ENCODE measurements around the gene GARIN5B. TPM values are rescaled to one million over a fixed set of nuclear protein-coding genes. Genes with fewer than 3 reads are reported as not detected.

GARIN5B gene
- polyA plus RNA-seq, 2 of the 4 experiments (the other 2 are of a cell fraction), result 0.05 TPM; not detected in 1

GRCh38 chr19:55316646-55317045, 46.4 kb downstream of the GARIN5B start:
- FAIRE-seq (no peak), DNase-seq (ENCODE audit: low read depth in 1 of 2, low spot score in 1 of 2) (no peak), ATAC-seq (no peak)
- CTCF ChIA-PET, result interaction anchor here (1.1 to 21.1 kb wide), 4 partner anchors 8 to 151 kb away, joined by 3 to 306 read pairs (median 4); partner anchors contain the start of gene TMEM150B
- no peak overlapping the region for H3K4me3 ChIP-seq
- no peaks in the 10 kb centered on the region for H3K4me1 ChIP-seq
- WGBS (ENCODE audit: missing lambda C conversion rate), result 75% methylated on average over 8 of the region's 8 CpGs
- POLR2A ChIA-PET, result no interaction called here
- no peak overlapping the region for H3K27ac ChIP-seq
- TF ChIP-seq FOSL2 (IDR thresholded peaks at IDR 0.05), result no peak
- TF ChIP-seq FOSL2 (CRISPR knock-in tag; IDR thresholded peaks at IDR 0.05), result no peak
- TF ChIP-seq RNF2 (IDR thresholded peaks at IDR 0.05; ENCODE audit: borderline replicate concordance, low read depth), result no peak
- TF ChIP-seq JUNB (IDR thresholded peaks at IDR 0.05), result no peak
- TF ChIP-seq NFE2L2 (conservative IDR thresholded peaks at IDR 0.05; ENCODE audit: low read length), result no peak
- no peak for TF ChIP-seq CBX2 (IDR thresholded peaks at IDR 0.05; ENCODE audit: borderline replicate concordance, low read depth)
- TF ChIP-seq SMC3 (IDR thresholded peaks at IDR 0.05), result no peak
- no peak for TF ChIP-seq JUN (IDR thresholded peaks at IDR 0.05)
- no peak for TF ChIP-seq EHMT2 (IDR thresholded peaks at IDR 0.05; ENCODE audit: low read depth)
- TF ChIP-seq ZFP36 (IDR thresholded peaks at IDR 0.05; ENCODE audit: borderline replicate concordance, partially characterized antibody), result no peak
- TF ChIP-seq, protein P1, sequence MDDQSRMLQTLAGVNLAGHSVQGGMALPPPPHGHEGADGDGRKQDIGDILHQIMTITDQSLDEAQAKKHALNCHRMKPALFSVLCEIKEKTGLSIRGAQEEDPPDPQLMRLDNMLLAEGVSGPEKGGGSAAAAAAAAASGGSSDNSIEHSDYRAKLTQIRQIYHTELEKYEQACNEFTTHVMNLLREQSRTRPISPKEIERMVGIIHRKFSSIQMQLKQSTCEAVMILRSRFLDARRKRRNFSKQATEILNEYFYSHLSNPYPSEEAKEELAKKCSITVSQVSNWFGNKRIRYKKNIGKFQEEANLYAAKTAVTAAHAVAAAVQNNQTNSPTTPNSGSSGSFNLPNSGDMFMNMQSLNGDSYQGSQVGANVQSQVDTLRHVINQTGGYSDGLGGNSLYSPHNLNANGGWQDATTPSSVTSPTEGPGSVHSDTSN (IDR thresholded peaks at IDR 0.05), result no peak
- TF ChIP-seq, protein P2, sequence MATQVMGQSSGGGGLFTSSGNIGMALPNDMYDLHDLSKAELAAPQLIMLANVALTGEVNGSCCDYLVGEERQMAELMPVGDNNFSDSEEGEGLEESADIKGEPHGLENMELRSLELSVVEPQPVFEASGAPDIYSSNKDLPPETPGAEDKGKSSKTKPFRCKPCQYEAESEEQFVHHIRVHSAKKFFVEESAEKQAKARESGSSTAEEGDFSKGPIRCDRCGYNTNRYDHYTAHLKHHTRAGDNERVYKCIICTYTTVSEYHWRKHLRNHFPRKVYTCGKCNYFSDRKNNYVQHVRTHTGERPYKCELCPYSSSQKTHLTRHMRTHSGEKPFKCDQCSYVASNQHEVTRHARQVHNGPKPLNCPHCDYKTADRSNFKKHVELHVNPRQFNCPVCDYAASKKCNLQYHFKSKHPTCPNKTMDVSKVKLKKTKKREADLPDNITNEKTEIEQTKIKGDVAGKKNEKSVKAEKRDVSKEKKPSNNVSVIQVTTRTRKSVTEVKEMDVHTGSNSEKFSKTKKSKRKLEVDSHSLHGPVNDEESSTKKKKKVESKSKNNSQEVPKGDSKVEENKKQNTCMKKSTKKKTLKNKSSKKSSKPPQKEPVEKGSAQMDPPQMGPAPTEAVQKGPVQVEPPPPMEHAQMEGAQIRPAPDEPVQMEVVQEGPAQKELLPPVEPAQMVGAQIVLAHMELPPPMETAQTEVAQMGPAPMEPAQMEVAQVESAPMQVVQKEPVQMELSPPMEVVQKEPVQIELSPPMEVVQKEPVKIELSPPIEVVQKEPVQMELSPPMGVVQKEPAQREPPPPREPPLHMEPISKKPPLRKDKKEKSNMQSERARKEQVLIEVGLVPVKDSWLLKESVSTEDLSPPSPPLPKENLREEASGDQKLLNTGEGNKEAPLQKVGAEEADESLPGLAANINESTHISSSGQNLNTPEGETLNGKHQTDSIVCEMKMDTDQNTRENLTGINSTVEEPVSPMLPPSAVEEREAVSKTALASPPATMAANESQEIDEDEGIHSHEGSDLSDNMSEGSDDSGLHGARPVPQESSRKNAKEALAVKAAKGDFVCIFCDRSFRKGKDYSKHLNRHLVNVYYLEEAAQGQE (IDR thresholded peaks at IDR 0.05), result no peak
- TF ChIP-seq TFCP2L1 (CRISPR knock-in tag; IDR thresholded peaks at IDR 0.05), result no peak
- TF ChIP-seq FOXS1 (CRISPR knock-in tag; IDR thresholded peaks at IDR 0.05), result no peak
- no peaks in the 10 kb centered on the region for H3K9me3 ChIP-seq
- H3K4me2 ChIP-seq, result no peak overlapping the region

DNA sequence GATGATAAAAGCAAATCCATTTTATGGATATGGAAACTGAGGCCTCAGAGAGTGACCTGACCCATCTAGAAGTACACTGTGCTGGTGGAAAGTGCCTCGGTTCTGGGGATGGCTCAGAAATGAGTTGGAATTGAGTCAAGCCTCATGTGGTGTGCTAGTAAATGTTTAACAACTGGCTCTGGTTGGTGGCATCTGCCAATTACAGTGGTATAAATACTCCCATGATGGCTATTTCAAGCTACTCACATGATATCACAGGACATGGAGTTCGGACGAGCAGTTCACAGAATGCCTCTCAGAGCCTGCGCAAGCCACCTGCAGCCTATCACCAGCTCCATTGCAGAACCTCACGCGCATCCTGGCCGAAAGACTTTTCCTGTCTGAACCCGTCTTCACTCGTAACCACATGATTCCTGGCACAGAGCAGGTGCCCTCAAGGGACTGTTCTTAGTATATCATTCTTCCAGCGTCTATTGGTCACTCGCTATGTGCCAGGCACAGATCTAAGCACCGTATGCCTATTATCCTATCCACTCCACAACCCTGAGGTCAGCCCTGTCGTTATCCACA, 47.0 kb downstream of the GARIN5B start:
- POLR2A ChIA-PET, result no interaction called here

More for the DNA sequence above, 47.0 kb downstream of the GARIN5B start:
- Histone ChIP-seq H3K9me3 (no peaks in the 10 kb centered on the region), H3K4me1 (no peaks in the 10 kb centered on the region), H3K4me3 (no peak overlapping the region), H3K4me2 (no peak overlapping the region), H3K27ac (no peak overlapping the region)
- DNase-seq (ENCODE audit: low read depth in 1 of 2, low spot score in 1 of 2) (no peak), FAIRE-seq (no peak), ATAC-seq (no peak)
- TF ChIP-seq CTCF (IDR thresholded peaks at IDR 0.05) (no peak), NPAS2 (CRISPR knock-in tag; IDR thresholded peaks at IDR 0.05; ENCODE audit: borderline replicate concordance) (no peak), PHF8 (IDR thresholded peaks at IDR 0.05; ENCODE audit: borderline replicate concordance, low read depth) (no peak), ZNF302 (CRISPR knock-in tag; IDR thresholded peaks at IDR 0.05) (no peak), BHLHE40 (IDR thresholded peaks at IDR 0.05; ENCODE audit: low read depth, low read length) (no peak), ZC3H11A (IDR thresholded peaks at IDR 0.05) (no peak), RARB (CRISPR knock-in tag; IDR thresholded peaks at IDR 0.05) (no peak), ZSCAN20 (CRISPR knock-in tag; IDR thresholded peaks at IDR 0.05) (no peak), TFCP2L1 (CRISPR knock-in tag; IDR thresholded peaks at IDR 0.05) (no peak), MAZ (IDR thresholded peaks at IDR 0.05; ENCODE audit: borderline replicate concordance, low read depth, low read length) (no peak), RNF2 (IDR thresholded peaks at IDR 0.05; ENCODE audit: borderline replicate concordance, low read depth) (no peak), GATA3 (IDR thresholded peaks at IDR 0.05; ENCODE audit: borderline replicate concordance) (no peak), KDM1A (IDR thresholded peaks at IDR 0.05; ENCODE audit: low read depth) (no peak), CHD4 (IDR thresholded peaks at IDR 0.05; ENCODE audit: borderline replicate concordance) (no peak), JUNB (IDR thresholded peaks at IDR 0.05) (no peak), CBX2 (IDR thresholded peaks at IDR 0.05; ENCODE audit: borderline replicate concordance, low read depth) (no peak), SREBF2 (IDR thresholded peaks at IDR 0.05) (no peak), MAFK (IDR thresholded peaks at IDR 0.05; ENCODE audit: partially characterized antibody) (no peak), NR3C1 (IDR thresholded peaks at IDR 0.05) (no peak)
- TF ChIP-seq, protein P3, sequence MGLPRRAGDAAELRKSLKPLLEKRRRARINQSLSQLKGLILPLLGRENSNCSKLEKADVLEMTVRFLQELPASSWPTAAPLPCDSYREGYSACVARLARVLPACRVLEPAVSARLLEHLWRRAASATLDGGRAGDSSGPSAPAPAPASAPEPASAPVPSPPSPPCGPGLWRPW (IDR thresholded peaks at IDR 0.05), result no peak
- CTCF ChIA-PET, result interaction anchor here (0.7 to 21.1 kb wide), 5 partner anchors 9 to 102 kb away, joined by 3 to 306 read pairs (median 4); partner anchors contain the start of genes KMT5C and TMEM150B
- WGBS (ENCODE audit: missing lambda C conversion rate), result 83% methylated on average over 13 of the region's 13 CpGs

Measured in A549 (cell line).